GM06990 (cell line): ENCODE data around the gene ALB.

Experiments
- DNase-seq: peaks from one replicate; pipeline ENCODE4 v3.0.0-alpha.2; 2011; ENCODE audit not compliant: insufficient read length; ENCODE audit errors: extremely low read depth
- H3K27me3 ChIP-seq: replicated peaks from 2 replicates; pipeline ENCODE4 v1.6.0; 2011; ENCODE audit warnings: low read length; ENCODE audit not compliant: control insufficient read depth, insufficient read depth
- H3K36me3 ChIP-seq: 2 replicates; pipeline ENCODE4 v1.5.1; 2011; ENCODE audit warnings: low read length; ENCODE audit not compliant: control insufficient read depth, insufficient read depth
- H3K4me3 ChIP-seq: replicated peaks from 2 replicates; pipeline ENCODE4 v1.5.1; 2011; ENCODE audit warnings: low read depth, mild to moderate bottlenecking, control low read depth, low read length
- TF ChIP-seq, protein P1 (sequence below): IDR thresholded peaks from 2 replicates; pipeline ENCODE4 v1.5.1; 2011; ENCODE audit warnings: low read length, control low read depth, mild to moderate bottlenecking, inconsistent platforms; ENCODE audit not compliant: insufficient read depth, poor library complexity, severe bottlenecking

Gene ALB

DNA sequence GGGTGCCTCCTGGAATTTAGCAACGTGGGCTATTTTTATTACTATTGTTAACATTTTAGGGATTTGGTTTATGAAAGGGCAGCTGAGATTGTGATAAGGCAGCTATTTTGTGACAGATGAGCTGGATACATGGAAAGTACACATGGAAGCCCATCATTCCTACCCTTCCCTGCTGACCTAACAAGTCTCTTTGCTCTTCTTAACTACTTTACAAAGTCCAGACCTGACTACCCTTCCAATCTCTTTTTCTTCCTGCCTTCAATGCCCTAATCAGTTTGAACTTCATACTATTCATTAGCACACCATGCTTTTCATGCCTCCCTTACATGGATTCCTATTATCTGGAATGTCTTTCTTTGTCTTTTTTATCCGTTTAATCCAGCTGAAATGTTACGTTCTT lies 22.6 kb downstream of the ALB start:
- Histone ChIP-seq H3K36me3 (no peaks in the 10 kb centered on the region), H3K27me3 (no peaks in the 10 kb centered on the region; the same call in none of the 2 replicates), H3K4me3 (no peak overlapping the region)
- TF ChIP-seq, protein P1, sequence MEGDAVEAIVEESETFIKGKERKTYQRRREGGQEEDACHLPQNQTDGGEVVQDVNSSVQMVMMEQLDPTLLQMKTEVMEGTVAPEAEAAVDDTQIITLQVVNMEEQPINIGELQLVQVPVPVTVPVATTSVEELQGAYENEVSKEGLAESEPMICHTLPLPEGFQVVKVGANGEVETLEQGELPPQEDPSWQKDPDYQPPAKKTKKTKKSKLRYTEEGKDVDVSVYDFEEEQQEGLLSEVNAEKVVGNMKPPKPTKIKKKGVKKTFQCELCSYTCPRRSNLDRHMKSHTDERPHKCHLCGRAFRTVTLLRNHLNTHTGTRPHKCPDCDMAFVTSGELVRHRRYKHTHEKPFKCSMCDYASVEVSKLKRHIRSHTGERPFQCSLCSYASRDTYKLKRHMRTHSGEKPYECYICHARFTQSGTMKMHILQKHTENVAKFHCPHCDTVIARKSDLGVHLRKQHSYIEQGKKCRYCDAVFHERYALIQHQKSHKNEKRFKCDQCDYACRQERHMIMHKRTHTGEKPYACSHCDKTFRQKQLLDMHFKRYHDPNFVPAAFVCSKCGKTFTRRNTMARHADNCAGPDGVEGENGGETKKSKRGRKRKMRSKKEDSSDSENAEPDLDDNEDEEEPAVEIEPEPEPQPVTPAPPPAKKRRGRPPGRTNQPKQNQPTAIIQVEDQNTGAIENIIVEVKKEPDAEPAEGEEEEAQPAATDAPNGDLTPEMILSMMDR, result no peak
- DNase-seq, result no peak

DNA sequence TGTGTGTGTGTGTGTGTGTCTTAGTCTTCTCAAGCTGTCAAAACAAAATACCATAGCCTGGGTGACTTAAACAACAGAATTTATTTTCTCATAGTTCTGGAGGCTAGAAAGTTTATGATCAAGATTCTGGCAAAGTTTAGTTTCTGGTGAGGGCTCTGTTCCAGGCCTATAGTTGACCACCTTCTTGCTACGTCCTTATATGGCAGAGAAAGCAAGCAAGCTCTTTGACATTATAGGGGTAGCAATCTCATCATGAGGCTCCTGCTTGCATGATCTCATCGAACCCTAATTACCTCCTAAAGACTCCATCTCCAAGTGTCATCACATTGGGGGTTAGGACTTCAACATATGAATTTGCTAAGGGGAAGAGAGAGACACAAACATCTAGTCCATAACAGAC lies 25.0 kb downstream of the ALB start:
- Histone ChIP-seq H3K4me3 (no peak overlapping the region), H3K27me3 (no peaks in the 10 kb centered on the region; the same call in none of the 2 replicates), H3K36me3 (no peaks in the 10 kb centered on the region)
- TF ChIP-seq, protein P1, result no peak
- DNase-seq, result no peak

DNA sequence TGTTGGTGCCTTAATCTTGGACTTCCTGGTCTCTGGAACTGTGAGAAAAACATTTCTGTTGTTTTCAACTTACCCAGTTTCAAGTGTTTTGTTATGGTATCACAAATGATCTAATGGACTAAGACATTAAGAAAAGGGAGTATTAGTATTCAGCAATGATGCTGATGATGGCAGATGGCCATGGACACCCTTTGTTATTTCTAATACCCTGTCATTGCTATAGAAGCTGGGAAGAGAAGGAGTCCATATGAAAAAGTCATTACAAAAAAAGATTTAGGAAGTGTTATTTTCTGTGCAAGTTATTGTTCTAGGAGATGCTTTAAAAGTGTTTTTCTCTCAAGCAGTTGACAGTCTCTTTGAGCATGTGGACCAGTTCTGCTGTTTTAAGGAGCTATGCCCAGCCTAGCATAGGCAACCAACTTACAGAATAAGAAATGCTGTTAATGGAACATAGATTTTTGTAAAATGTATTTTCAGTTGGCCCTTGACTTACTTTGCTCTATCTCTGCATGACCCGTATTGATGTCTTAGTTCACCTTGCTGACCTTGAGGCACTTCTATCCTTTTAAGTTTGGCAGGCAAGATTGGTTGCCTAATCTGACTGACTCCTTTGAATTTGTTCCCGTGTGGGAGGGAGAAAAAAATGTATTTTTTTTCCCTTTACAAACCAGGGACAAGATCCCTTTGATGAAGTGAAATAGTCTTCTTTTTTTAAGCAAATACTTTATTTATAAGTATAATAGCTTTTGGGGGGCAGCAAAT lies 25.9 kb downstream of the ALB start:
- H3K4me3 ChIP-seq, result no peak overlapping the region
- no peaks in the 10 kb centered on the region for H3K36me3 ChIP-seq
- TF ChIP-seq, protein P1, result no peak
- DNase-seq, result no peak
- H3K27me3 ChIP-seq, result no peaks in the 10 kb centered on the region; the same call in none of the 2 replicates

DNA sequence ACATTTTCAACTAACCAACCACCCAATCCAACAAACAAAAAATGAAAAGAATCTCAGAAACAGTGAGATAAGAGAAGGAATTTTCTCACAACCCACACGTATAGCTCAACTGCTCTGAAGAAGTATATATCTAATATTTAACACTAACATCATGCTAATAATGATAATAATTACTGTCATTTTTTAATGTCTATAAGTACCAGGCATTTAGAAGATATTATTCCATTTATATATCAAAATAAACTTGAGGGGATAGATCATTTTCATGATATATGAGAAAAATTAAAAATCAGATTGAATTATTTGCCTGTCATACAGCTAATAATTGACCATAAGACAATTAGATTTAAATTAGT lies 27.7 kb downstream of the ALB start:
- no peak for DNase-seq
- Histone ChIP-seq H3K27me3 (no peaks in the 10 kb centered on the region; the same call in none of the 2 replicates), H3K36me3 (no peaks in the 10 kb centered on the region), H3K4me3 (no peak overlapping the region)
- TF ChIP-seq, protein P1, result no peak

DNA sequence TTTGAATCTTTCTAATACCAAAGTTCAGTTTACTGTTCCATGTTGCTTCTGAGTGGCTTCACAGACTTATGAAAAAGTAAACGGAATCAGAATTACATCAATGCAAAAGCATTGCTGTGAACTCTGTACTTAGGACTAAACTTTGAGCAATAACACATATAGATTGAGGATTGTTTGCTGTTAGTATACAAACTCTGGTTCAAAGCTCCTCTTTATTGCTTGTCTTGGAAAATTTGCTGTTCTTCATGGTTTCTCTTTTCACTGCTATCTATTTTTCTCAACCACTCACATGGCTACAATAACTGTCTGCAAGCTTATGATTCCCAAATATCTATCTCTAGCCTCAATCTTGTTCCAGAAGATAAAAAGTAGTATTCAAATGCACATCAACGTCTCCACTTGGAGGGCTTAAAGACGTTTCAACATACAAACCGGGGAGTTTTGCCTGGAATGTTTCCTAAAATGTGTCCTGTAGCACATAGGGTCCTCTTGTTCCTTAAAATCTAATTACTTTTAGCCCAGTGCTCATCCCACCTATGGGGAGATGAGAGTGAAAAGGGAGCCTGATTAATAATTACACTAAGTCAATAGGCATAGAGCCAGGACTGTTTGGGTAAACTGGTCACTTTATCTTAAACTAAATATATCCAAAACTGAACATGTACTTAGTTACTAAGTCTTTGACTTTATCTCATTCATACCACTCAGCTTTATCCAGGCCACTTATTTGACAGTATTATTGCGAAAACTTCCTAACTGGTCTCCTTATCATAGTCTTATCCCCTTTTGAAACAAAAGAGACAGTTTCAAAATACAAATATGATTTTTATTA lies 28.3 kb downstream of the ALB start:
- H3K36me3 ChIP-seq, result no peaks in the 10 kb centered on the region
- no peak for DNase-seq
- TF ChIP-seq, protein P1, result no peak

More for the DNA sequence above, 28.3 kb downstream of the ALB start:
- H3K27me3 ChIP-seq, result no peaks in the 10 kb centered on the region; the same call in none of the 2 replicates
- H3K4me3 ChIP-seq, result no peak overlapping the region
